C4-2B (cell line): ENCODE results near the gene STAU1.

ENCODE experiments used
- ZFX ChIP-seq: fragments of 450-650 bp; IDR thresholded peaks from 2 replicates; pipeline ENCODE4 v1.6.1; 2017
- TF ChIP-seq, protein P1 (sequence below): fragments of 450-650 bp; conservative IDR thresholded peaks from 2 replicates; pipeline ENCODE4 v1.5.1; 2017; ENCODE audit warnings: mild to moderate bottlenecking

DNA sequence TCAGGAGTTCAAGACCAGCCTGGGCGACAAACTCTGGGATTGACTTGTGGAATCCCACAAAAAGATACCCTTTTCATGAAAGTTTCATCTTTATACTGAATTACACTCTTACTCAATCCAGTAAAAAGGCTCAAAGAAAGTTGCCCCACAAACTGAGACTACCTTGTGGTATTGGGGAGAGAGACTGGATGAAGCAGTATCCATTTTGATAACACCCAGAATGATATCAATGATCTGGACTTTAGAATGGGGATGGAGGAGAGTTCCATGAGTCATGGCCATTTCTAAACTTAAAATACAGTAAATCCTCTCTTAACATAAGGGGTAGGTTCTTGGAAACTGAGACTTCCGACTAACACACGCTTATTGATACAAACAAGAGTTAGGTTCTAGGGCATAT lies 4.7 kb downstream of the STAU1 start:
- TF ChIP-seq, protein P1, sequence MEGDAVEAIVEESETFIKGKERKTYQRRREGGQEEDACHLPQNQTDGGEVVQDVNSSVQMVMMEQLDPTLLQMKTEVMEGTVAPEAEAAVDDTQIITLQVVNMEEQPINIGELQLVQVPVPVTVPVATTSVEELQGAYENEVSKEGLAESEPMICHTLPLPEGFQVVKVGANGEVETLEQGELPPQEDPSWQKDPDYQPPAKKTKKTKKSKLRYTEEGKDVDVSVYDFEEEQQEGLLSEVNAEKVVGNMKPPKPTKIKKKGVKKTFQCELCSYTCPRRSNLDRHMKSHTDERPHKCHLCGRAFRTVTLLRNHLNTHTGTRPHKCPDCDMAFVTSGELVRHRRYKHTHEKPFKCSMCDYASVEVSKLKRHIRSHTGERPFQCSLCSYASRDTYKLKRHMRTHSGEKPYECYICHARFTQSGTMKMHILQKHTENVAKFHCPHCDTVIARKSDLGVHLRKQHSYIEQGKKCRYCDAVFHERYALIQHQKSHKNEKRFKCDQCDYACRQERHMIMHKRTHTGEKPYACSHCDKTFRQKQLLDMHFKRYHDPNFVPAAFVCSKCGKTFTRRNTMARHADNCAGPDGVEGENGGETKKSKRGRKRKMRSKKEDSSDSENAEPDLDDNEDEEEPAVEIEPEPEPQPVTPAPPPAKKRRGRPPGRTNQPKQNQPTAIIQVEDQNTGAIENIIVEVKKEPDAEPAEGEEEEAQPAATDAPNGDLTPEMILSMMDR: no peak
- no peak for TF ChIP-seq ZFX
